Pulmonary artery endothelial cell (primary cell): ENCODE data around the gene NUDT4. TPM values are rescaled to one million over a fixed set of nuclear protein-coding genes. Genes with fewer than 3 reads are reported as not detected.
"Not testable (repeated sequence)": the region's sequence is repeated elsewhere in the genome, so short reads cannot be mapped to it uniquely, and the experiment has no call there.

Source experiments
- DNase-seq: peaks from one replicate; pipeline ENCODE4 v3.0.0-alpha.2; 2011; ENCODE audit warnings: low read depth, low spot score
- total RNA-seq: library from RNA; depleted of rRNA; stranded (reverse); fragments of >200 nt; gene quantifications from 2 replicates; pipeline ENCODE4 v1.2.3, GENCODE V29; 2014

The NUDT4 gene
- total RNA-seq, 1 donor from 2014 or later: 149 TPM

GRCh38 chr12:93427779-93428564 is 50.2 kb downstream of the NUDT4 start:
- no peak for DNase-seq

GRCh38 chr12:93429448-93429847 is 51.7 kb downstream of the NUDT4 start:
- DNase-seq: no peak

- DNase-seq: no peak
Measured at GRCh38 chr12:93429852-93430251, 52.1 kb downstream of the NUDT4 start.

GRCh38 chr12:93430280-93430679 is 52.6 kb downstream of the NUDT4 start:
- no peak for DNase-seq

- DNase-seq: not testable (repeated sequence)
Measured at GRCh38 chr12:93432031-93432430, 54.3 kb downstream of the NUDT4 start.

GRCh38 chr12:93434256-93434865 is 56.6 kb downstream of the NUDT4 start:
- no peak for DNase-seq

GRCh38 chr12:93438266-93439050 is 60.7 kb downstream of the NUDT4 start:
- no peak for DNase-seq

GRCh38 chr12:93440043-93440835 is 62.5 kb downstream of the NUDT4 start:
- DNase-seq: no peak

GRCh38 chr12:93441081-93441616 is 63.4 kb downstream of the NUDT4 start:
- no peak for DNase-seq

- DNase-seq: peak; percentile 78
Measured at GRCh38 chr12:93441617-93442410, 64.1 kb downstream of the NUDT4 start, which contains the start of gene UBE2N. Gene UBE2N (minus strand): TSS chr12:93441947. CDS start chr12:93441884, 63 bp downstream.

GRCh38 chr12:93442411-93443340 is 65.0 kb downstream of the NUDT4 start:
- DNase-seq: no peak

GRCh38 chr12:93443576-93443975 is 65.9 kb downstream of the NUDT4 start:
- no peak for DNase-seq

- no peak for DNase-seq
Measured at GRCh38 chr12:93447555-93448290, 70.0 kb downstream of the NUDT4 start.

- DNase-seq: no peak
Measured at GRCh38 chr12:93448796-93449195, 71.1 kb downstream of the NUDT4 start.

- no peak for DNase-seq
Measured at GRCh38 chr12:93449277-93449676, 71.6 kb downstream of the NUDT4 start.

GRCh38 chr12:93451423-93452158 is 73.9 kb downstream of the NUDT4 start:
- DNase-seq: no peak

GRCh38 chr12:93453633-93454032 is 75.9 kb downstream of the NUDT4 start:
- no peak for DNase-seq

- DNase-seq: no peak
Measured at GRCh38 chr12:93456077-93456476, 78.4 kb downstream of the NUDT4 start.
